HG02840 (cell line): ENCODE data around the gene MTAP.

ENCODE experiments used
- ATAC-seq: cut with Tn5 transposase; IDR thresholded peaks from one replicate; pipeline ENCODE4 v1.9.1; 2021; ENCODE audit warnings: mild to moderate bottlenecking, moderate library complexity, moderate number of reproducible peaks; ENCODE audit not compliant: unreplicated experiment, low FRiP score

MTAP gene

GRCh38 chr9:21967702-21968101 lies 165.3 kb downstream of the MTAP start:
- ATAC-seq = no peak

GRCh38 chr9:21968331-21969010 lies 166.0 kb downstream of the MTAP start:
- no peak for ATAC-seq

DNA sequence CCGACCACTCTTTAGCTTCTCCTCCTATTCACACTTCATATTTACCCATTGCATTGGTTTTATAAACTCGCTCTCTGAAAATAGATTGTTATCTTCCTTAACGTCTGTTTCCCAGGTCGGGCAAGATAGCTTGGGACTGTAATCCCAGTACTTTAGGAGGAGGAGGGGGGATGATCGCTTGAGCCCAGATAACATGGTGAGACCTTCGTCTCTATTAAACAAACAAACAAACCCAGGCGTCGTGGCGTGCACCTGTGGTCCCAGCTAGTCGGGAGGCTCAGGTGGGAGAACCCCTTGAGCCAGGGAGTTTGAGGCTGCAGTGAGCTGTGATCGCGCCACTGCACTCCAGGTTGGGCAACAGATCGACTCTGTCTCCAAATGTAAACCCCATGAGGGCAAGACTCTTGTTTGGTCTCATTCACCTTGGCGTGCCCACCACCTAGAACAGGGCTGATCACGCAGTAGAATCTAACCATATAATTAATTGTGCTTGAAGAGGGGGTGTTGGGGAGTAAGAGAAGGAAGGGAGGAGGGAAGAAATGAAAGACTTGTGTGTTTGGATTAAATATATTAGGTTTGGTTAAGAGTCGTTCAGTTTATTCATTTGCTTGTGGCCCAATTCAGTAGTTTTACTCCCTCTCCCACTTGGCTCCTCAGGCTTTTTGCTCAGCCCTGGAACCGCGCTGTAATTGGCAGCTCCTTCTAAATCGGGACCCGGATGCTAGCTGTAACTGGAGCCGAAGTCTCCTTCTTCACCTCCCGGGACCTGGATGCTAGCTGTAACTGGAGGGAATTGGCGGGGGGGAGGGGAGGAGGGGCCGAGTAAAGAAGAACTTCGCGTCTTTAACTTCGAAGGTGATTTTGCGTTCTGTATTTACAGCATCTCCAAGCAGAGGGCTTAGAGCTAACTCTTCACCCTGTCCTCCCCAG lies 166.8 kb downstream of the MTAP start:
- ATAC-seq = no peak

DNA sequence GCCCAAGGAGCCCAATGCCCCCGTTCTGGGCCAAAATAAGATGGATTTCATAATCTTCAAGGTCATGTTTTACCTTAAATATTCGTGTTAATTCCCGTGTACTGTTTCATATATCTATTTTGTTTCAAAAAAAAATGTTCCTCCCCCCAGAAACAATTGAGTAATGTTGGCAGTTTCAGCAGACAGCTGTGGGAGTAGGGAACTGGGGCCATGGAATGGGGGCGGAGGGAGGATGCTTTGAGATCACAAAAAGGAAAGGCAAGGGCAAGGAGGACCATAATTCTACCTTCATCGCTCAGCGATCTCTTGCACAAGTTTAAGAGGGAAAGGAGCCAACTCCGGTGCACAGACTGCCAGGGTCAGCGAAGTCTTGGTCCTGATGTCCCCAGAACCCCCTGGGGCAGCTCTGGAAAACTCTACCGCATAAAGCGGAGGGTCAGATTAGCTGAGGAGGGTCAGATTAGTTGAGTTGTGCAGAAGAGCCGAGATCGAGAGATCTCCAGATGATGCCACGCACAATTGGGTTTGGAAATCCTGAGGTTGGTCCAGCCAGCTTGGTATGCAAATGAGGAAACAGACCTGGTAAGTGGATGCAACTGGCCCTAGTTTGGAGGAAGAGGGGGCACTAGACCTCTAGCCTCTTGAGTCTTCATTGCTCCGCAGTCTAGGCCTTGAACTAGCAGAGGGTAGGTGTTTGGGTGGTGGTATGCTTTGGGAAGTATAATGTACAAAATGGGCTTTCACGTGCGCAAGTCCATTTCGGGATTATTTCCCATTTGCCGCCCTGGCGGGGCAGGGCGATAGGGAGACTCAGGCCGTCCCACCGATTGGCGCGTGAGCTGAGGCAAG lies 167.7 kb downstream of the MTAP start:
- ATAC-seq = no peak

DNA sequence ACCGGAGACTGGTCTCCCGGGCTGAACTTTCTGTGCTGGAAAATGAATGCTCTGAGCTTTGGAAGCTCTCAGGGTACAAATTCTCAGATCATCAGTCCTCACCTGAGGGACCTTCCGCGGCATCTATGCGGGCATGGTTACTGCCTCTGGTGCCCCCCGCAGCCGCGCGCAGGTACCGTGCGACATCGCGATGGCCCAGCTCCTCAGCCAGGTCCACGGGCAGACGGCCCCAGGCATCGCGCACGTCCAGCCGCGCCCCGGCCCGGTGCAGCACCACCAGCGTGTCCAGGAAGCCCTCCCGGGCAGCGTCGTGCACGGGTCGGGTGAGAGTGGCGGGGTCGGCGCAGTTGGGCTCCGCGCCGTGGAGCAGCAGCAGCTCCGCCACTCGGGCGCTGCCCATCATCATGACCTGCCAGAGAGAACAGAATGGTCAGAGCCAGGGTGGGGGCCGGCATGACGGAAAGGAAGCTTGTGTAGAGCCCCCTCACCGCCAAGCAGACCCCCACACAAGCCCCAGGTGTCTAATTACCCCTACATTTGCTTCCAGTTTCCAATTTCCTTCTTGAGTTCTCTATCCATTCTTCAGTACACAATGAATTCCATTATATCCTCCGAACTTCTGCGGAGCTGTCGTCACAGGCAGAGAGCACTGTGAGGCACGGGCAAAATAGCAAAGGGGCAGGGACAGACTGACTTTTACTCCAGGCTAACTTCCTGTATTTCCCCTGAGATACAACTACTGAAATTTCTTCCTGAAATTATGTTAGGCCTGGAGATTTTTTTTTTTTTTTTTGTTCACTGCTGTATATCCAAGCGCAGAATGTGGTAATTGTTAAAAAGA lies 168.6 kb downstream of the MTAP start:
- ATAC-seq = no peak

DNA sequence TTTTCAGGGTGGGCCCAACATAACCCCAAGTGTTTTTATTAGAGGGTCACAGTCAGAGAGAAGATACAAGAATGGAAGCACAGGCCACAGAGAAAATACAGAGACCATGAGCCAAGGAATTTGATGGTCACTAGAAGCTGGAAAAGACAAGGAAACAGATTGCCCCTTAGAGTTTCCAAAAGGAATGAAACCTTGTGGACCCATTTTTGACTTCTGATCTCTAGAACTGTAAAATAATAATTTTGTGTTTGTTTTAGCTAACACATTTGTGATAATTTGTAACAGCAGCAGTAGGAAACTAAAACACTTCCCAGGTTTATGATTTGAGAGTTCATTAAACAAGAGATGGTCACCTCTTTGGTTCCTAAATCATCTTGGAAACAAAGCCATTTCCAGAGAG lies 169.9 kb downstream of the MTAP start:
- ATAC-seq = no peak

GRCh38 chr9:21974343-21974721 lies 171.9 kb downstream of the MTAP start:
- no peak for ATAC-seq

- peak; percentile 46 for ATAC-seq
Observed at GRCh38 chr9:21974722-21975409, 172.4 kb downstream of the MTAP start.

GRCh38 chr9:21976334-21976875 lies 174.0 kb downstream of the MTAP start:
- no peak for ATAC-seq

GRCh38 chr9:21982391-21982790 lies 180.0 kb downstream of the MTAP start:
- ATAC-seq = no peak

- ATAC-seq = no peak
Observed at GRCh38 chr9:21982861-21983560, 180.6 kb downstream of the MTAP start.

DNA sequence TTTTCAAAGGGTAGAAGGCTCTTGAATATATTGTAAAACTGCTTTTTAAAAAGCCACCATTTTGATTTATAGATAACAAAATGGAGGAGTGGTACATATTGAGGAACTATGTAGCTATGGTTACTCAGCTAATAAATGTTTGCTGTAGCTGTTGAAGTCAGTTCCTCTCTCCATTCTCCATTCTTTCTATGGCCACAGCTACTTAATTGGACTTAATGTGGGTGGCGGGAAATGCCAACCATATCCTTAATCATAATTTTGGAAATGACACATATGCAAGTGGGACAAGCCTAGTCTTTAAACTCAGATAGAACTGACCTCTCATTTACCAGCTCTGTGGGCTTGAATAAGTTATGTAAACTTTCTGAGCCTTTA lies 181.1 kb downstream of the MTAP start:
- ATAC-seq = no peak

GRCh38 chr9:21984101-21984500 lies 181.7 kb downstream of the MTAP start:
- ATAC-seq = no peak

- peak; percentile 52 for ATAC-seq
Observed at GRCh38 chr9:21985964-21986667, 183.7 kb downstream of the MTAP start.
